DLD1 (cell line): ENCODE data around the gene NUTM2G.
"Not testable (repeated sequence)": the region's sequence is repeated elsewhere in the genome, so short reads cannot be mapped to it uniquely, and the experiment has no call there.

Experiments used
- in situ Hi-C: cut with HindIII; loops from 2 replicates; pipeline ENCODE4 v1.10.0; 2017; ENCODE audit warnings: low sequenced_read_pairs

NUTM2G gene

DNA sequence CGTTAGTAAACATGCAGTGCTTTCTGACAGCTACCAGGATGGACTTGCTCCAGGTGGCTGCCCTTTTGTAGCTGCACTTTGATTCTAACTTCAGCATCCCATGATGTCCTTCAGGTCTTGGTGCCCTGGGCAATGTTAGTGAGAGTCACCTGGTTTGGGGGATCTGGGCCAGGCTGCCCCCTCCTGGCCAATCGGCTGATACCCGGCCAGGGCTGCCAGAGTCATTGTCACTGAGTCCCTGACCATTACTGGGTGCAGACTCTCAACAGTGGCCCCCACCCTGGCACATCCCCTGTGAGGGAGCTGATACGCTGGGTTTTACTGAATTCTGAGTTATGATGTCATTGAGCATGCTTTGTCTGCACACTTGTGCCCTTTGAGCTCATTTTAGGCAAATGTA lies 13.5 kb downstream of the NUTM2G start:
- in situ Hi-C loops = not testable (repeated sequence)

DNA sequence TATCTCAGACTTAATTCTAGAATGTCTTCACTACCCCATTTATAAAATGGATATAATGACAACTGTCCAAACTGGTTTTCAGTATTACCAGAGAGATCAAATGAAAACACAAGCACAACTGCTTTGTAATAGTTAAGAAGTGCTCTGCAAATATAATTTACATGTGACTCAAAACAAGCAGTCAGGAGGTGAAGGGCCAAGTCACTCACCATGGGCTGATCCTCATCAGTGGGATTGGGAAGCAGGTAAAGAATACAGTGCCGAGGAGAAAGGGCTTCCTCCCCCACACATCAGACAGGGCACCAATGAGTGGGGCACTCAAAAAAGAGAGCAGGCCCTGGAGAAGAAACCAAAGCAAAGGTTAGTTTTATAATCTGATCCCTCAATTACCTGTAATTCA lies 20.7 kb downstream of the NUTM2G start:
- in situ Hi-C loops = not testable (repeated sequence)

DNA sequence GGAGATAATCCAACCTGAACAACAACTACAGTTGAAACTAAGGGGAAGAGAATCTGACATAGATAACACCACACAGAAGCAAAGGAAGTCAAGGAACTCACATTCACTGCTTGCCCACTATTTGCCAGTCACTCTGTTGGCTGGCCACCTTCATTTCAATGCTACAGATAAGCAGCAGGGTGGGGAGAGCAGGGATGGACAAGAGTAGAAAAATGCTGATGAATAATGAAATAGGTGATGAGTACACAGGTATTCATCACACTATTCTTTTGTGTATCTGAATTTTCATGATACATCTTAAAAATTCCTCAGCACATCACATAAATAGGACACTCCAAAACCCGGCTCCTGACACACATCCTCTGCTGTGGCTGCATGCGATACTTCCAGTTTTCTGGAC lies 21.9 kb downstream of the NUTM2G start:
- in situ Hi-C loops = not testable (repeated sequence)

DNA sequence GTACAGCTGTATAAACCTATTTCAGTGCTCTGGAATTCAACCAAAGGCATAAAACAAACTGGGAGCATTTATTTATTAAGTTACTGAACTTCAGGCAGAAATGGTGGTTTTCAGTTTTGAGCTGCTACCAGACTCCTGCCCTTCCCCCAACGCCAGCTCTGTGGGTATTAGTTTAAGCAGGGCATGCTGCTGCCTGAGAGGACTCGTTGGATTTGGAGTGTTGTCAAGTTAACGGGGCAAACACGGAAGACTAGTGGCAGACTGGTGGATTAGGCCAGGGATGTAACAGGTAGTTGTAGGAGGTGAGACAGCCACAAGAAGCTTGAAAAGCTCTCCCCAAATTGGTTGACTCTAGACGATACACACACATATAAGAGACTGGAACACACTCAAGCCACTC lies 38.9 kb downstream of the NUTM2G start:
- in situ Hi-C loops = not testable (repeated sequence)

DNA sequence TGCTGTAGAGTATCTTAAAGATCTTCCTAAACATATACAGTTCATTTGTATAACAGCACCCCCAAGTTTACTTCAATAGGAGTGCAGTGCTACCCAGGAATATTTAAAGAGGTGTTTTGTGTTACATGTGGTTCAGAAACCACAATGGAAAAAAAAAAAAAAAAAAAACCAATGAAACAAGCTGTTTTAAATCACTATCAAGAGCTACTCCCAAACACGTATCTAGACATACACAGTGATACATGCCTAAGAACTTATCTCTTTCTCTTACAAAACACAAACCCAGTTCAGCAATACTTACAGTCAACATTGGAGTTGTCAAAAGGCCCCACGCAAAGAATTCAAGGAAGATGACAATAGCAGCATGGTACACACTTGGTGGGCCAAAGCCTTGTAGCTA lies 43.9 kb downstream of the NUTM2G start:
- in situ Hi-C loops = not testable (repeated sequence)

DNA sequence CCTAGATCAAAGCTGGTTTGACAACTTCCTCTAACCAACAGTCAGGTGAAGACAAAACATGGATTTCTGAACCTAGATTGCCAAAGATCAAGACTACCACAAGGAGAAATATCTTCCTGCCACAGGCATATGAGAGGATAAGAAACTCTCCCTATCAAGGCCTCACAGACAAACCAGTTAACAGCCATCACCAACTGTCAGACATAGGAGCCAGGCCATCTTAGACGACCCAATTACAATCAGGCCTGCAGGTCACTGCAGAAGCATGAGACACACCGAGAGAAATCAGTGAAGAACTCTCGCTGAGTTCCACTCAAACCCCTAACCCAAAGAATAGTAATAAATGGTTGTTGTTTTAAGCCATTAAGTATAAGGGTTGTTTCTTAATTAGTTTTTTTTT lies 45.4 kb downstream of the NUTM2G start:
- in situ Hi-C loops = not testable (repeated sequence)

DNA sequence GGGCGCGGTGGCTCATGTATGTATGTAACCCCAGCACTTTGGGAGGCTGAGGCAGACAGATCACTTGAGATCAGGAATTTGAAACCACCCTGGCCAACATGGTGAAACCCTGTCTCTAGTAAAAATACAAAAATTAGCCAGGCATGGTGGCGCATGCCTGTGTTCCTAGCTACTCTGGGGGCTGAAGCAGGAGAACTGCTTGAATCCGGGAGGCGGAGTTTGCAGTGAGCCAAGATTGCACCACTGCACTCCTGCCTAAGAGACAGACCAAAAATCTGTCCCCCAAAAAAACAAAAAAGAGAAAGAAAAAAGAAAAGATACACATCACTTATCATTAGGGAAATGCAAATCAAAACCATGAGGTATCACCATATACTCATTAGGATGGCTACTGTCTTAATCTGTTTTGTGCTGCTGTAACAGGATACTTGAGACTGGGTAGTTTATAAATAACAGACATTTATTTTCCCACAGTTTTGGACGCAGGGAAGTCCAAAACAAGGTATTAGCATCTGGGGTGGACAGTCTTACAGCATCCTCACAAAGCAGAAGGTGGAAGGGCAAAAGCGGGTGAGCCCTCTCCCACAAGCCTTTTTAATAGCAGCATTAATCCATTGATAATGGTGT lies 55.0 kb downstream of the NUTM2G start:
- in situ Hi-C loops = not testable (repeated sequence)

DNA sequence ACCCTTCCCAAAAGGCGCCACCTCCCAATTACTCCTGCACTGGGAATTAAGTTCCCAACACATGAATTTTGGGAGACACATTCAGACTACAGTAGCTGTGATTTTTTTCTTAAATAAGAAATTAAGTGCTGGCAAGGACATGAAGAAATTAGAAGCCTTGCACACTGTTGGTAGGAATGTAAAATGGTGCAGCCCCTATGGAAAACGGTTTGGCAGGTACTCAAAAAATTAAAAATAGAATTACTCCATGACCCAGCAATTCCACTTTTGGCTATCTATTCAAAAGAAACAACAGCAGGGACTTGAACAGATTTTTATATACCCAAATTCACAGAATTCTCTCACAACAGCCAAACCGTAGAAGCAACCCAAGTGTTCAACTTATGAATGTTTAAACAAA lies 55.5 kb downstream of the NUTM2G start:
- in situ Hi-C loops = not testable (repeated sequence)

DNA sequence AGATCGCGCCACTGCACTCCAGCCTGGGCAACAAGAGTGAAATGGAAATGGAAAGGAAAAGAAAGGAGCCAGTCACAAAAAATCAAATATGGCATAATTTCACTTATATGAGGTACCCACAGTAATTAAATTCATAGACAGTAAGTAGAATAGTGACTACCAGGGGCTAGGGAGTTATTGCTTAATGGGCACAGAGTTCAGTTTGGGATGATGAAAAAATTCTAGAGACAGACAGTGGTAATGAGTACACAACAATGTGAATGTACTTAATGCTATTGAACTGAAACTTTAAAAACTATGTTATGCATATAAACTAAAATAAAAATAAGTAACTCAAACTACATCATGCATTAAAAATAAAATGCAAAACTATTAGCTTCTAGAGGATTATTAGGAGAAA lies 56.2 kb downstream of the NUTM2G start:
- in situ Hi-C loops = not testable (repeated sequence)
